CD4-positive, alpha-beta T cell treated with Interleukin-21 for 1 hour (primary cell): Measurements from ENCODE around the gene MUSK.
"Not testable (repeated sequence)": the region's sequence is repeated elsewhere in the genome, so short reads cannot be mapped to it uniquely, and the experiment has no call there.

Experiments used
- DNase-seq: peaks from one replicate; pipeline ENCODE4 v3.0.0-alpha.2; 2020

Gene MUSK

DNA sequence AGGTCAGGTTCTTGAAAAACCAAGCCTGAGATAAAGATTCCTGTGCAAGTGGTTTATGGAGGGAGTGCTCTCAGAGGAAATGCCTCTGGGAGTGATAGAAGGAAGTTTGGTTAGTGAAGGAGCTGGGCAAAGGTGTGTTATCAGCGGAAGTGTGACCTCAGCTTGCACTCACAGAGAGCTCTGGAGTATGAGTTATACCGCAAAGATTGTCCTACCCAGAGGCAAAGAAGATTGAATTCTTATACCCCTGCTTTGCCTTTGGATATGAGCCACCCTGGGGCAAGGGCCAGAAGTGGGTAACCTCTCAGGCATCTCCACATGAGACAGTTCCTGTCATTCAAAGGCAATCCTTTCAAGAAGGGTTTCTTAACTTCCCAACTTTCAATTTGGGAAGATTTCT, 145.6 kb downstream of the MUSK start:
- DNase-seq: no peak

DNA sequence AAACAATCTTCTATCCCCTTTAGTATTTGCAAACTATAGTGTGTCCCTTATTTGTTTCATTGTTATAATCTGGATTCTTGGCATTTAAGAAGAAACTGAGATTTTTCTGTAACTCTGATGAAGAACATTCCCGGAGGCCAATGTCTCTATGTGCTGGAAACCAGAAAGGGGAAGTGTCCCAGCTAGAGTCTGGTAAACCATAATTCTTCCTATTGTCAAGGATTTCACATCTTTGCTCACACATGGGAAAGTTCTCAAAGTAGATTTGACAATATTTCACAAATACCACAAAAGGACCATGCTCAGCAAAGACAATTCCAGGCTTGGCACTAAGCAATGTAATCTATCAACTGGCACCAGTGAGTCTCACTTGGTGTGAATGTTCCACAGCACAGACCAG, 146.8 kb downstream of the MUSK start:
- no peak for DNase-seq

DNA sequence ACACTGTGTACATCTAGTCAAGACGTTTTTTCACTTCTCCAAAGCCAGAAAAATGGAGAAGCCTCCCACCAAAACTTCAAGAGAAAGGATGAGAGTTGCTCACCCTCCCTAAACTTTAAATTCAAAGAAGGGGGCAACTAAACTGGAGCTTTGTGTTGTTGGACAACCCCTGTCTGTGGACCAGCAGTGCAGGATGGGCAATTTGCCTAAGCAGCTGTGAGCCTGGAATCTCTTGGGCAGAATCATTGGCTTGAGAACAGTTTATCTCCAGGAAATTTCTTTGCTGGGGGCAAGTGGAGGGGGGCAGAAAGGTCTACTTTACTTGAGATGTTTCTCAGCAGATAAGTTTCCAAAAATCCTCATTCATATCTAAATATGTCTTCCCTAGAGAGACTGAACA, 151.8 kb downstream of the MUSK start:
- DNase-seq: no peak

DNA sequence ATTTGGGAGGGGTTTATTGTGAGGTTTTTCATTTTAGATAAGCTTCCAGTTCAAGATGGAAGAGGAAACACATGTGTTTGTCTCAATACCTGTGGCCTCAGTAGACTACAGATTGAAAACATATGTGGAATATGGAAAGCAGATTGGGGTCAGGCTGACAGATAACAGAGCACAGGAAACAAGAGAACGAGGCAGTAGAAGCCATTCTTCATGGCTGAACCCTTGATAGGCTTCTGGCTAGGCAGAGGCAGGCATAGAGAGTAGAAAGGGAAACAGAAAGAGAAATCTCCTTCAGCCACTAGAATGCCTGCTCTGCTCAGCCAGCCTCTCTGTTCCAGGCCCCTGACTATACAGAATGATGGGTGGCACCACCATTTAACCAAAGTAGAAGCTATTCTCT, 152.5 kb downstream of the MUSK start:
- DNase-seq: no peak

DNA sequence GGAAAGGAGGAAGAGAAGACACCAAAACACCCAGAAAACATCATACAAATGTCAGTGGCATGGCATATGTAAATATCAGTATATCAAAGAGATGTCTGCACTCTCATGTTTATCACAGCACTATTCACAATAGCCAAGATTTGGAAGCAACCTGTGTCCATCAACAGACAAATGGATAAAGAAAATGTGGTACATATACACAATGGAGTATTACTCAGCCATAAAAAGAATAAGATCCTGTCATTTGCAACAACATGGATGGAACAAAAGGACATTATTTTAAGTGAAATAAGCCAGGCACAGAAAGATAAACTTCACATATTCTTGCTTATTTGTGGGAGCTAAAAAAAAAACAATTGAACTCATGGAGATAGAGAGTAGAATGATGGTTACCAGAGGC, 156.5 kb downstream of the MUSK start:
- DNase-seq: not testable (repeated sequence)

DNA sequence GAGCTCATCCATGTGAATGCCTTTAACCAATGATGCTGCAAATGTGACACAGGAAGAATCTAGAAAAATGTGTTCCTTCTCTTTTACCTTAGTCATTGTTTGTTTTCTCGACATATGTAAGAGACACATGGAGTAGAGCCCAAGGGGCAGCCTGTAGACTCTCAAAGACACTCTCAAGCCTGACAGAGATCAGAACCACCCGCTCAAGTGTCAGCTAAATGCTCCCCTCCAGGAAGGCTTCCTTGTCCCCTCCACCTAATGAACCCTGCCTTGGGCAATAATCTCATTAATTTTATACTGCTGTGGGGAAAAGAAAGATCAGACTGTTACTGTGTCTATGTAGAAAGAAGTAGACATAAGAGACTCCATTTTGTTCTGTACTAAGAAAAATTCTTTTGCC, 157.4 kb downstream of the MUSK start:
- no peak for DNase-seq

DNA sequence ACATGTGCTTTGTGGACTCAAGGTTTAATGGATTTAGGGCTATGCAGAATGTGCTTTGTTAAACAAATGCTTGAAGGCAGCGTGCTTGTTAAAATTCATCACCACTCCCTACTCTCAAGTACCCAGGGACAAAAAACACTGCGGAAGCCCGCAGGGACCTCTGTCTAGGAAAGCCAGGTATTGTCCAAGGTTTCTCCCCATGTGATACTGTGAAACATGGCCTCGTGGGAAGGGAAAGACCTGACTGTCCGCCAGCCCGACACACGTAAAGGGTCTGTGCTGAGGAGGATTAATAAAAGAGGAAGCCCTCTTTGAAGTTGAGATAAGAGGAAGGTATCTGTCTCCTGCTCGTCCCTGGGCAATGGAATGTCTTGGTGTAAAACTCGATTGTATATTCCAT, 157.8 kb downstream of the MUSK start:
- not testable (repeated sequence) for DNase-seq

DNA sequence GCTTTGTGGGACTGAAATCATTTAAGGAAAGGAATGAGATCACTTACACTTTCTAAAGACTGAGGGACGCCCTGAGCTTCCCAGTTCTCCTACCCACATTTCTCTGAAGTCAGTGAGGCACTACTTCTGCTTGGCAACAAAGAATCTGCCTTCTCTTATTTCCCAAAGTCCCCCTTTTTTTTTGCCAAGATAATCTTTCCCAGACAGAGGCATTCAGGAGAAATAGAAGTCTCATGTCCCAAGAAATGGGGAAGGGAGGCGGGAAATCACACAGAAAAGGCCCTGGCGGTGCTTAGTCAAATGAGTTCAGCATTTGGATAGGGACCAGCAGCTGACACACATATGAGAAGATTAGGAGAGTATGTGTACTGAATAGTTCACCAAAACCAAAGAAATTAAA, 159.7 kb downstream of the MUSK start:
- no peak for DNase-seq

DNA sequence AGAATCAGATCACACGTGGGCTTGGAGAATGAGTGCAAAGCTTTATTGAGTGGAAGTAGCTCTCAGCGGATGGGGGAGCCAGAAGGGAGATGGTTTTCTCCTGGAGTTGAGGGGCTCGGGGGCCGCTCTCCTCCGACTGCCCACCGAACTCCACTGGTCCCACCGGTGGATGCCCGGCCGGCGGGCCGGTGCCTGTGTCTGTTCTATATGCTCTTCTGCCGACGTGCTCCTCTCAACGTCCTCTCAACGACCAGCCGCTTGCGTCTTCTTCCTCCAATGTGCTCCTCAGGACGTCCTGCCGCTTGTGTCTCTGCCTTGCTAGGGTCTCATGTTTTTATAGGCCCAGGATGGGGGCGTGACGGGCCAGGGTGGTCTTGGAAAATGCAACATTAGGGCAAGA, 161.9 kb downstream of the MUSK start:
- no peak for DNase-seq

DNA sequence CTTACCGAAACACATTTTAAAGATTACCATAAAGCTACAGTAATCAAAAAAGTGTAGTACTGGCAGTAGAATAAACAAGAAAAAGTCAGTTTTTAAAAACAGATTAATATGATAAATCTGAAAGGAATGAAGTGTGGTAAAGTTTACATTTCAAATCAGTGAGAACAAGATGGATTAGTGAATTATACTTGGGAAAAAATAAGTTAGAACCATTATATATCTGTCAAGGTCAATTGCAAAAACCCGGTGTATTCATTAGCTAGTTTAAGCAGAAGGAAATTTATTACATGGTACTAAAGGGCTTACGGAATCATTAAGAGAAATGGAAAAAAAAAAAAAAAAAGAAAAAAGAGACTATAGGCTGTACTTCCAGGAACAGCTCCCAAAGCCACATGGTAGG, 164.3 kb downstream of the MUSK start:
- no peak for DNase-seq

DNA sequence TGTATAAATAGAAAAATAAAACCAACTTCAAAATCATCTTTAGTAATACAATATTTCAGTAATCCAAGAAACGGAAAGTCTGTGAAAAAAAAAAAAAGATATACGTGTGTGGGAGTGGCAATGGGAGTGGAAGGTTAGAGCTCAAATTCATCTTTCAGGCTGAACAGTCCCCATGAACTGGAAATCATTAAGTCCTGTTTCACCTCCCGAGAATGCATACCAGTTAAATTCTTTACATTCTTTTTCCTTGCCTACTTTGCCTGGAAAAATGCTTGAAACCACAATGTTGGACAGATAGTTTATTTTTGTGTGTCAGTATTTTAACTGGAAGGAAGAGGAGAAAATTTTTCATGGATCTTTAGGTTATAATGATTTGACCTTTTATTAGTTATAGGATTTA, 166.8 kb downstream of the MUSK start:
- no peak for DNase-seq

DNA sequence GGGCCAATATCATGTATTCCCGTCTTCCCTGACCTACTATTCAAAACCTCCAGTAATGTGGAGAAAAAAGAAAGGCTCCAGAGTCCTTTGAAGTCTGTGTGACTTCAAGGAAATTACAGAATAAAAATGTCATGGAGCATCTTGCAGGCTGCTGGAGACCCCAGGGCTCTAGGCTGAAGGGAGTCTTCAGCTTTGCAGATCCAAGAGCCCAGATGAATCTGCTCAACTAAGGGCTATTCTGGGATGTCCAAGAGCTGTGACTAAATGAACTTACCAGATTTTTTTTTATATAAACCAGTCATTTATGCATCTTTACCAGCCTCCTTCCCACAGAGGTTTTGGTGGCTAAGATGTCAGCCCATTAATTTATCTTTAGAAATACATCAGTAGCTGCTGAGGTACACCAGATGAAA, 167.3 kb downstream of the MUSK start:
- no peak for DNase-seq

DNA sequence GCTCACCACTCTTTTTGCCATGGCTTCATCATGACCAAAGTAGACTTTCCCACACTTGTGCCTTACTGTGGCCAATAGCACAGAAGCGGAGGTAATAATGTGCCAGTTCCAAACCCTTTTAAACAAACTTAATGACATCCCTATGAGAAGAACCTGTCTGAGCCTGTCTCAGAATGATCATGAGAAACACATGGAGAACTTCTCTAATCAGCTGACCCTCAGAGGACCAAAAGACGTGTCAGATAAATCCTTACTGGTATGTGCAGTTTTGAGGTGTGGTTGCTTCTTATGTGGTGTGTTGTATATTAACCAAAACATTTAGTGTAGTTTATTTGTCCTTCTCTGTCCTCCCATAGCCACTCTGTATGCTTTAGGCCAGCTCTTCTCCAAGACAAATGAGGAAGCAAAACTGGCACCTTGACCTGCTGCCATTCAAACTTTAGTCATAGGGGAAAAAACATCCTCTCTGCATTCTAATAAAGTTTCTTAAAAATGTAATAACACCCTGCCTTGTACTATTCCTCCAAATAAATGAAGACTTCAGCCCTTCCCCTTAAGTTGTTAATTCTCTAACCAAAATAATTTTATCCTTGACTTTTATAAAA, 168.9 kb downstream of the MUSK start:
- DNase-seq: no peak

DNA sequence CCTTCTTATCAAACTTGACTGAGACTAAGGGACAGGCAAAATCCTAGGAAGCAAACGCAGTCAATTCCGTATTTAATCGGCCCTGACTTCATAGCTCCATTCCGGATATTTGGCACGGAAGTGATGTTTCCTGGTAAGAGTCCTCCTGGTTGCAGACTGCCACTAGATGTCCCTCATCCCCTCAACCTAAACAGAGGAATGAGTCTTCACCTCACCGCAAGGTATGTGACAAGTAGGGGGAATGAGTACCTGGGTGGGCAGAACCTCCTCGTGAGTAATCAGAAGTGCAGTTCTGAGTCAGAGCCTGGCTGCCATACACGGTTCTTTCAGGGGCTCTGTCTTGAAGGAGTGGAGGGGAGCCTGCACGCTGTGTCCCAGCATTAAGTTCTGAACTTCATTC, 173.6 kb downstream of the MUSK start:
- no peak for DNase-seq

DNA sequence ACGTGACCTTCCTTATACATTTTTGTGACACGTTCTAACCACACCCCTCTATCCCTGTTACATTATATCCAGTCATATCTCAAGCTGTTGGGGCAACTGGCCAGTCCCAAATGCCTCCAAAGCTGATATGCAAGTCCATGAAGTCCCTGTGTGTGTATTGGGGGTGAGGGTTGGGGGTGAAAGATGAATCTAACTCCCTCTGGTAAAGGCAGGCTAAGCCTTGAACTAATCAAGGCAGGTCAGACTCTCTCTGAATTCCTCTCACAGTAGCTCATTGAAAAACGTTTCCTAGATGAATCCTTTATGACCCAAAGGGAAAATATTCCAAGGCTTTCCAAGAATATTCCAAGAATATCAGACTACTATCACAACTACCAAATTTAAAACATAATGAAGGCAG, 174.4 kb downstream of the MUSK start:
- DNase-seq: no peak

DNA sequence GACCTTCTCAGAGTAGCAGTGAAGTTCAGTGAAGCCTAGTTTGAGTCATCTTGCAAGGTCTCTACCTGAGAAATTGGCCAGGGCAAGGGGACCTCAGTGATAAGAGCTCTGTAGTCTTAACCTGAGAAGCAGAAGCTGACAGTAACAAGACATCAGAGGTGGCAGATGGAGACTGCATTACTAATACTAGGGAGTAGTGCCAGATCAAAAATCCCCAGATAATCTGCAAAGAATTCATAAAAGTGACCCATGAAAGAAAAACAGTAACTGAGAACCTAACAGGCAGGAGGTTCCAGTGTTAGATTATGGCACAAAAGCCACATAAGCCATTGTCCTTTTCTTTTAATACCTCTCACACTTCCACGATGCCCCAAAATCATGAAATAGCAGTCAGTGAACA, 175.5 kb downstream of the MUSK start:
- no peak for DNase-seq

DNA sequence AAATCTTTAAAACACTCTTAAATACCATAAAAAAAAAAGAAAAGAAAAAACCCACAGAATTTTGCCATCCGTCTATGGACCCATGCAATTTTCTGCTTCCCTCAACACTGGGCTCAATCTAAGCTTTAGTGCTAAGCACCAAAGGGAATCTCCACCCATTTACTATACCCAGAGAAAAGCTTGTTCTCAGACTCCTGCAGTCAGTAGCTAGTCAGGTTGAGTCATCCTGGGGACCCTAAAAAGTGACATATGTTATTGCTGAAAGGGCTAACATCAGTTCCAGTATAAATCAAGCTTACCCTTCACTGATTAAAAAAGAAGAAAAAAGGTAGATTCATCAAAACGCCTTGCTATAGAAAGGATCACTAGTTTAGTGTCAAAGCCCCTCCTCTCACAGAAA, 177.6 kb downstream of the MUSK start:
- DNase-seq: no peak

DNA sequence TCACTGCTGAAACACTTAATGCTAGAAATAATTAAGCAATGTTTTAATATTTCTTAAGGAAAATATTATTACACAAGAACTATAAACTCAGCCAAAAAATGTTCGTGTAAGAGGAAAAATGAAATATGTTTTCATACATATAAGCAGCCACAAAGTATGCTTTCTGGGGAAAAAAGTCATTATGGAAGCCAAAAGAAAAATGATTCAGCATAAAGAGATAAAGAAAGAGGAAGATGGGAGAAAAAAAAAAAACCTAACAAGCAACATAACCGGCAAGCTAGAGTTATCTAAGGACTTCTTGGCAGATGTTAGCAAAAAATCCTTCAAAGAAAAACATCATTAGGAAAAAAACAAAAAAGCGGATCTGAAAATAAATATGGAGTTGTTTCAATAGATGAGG, 179.1 kb downstream of the MUSK start:
- DNase-seq: no peak

DNA sequence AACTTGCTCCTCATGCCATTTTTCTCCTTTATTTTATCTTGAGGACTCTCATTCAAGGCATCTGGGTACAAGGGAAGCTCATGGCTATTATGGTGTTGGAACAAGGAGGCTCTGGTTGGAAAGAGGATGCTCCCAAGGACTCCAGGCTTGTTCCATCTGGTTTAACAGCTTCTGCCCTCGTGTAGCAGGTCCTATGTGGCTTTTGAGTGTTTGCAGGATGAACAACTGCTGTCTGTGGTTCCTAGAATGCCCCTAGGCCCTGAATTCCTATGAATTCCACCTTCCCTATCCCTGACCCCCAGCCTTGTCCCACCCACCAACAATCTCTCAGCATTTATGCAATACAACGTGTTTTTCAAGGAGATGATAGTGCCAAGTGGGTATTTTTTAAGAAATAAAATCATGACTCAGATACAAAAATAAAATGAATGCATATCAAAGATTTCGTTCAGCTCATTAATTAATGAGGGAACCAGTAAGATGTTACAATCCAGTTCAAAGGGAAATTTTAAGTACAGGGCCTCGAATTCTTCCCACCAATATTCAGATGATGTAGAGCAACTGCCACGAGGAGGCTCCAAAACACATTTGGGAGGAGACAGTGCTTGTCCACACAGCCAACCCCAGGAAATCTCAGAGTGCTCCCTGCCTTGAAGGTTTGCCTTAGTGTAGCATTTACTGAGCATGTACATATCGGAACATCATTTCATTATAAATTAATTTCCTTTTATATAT, 182.0 kb downstream of the MUSK start:
- DNase-seq: no peak
